A673 (cell line): ENCODE data around the gene SPIRE1. TPM values are rescaled to one million over a fixed set of nuclear protein-coding genes. Genes with fewer than 3 reads are reported as not detected.
"Not testable (repeated sequence)": the region's sequence is repeated elsewhere in the genome, so short reads cannot be mapped to it uniquely, and the experiment has no call there.

Experiments used
- BruUV-seq: library from RNA; stranded (reverse); fragments of 400-500 nt; replicated peaks from 2 replicates; lab custom pipeline; 2021; lab: Mats Ljungman, UMichigan
- CTCF ChIA-PET: fragments of 300-600 bp; sonication (Branson Sonifier 250); formaldehyde crosslinking; loops from one replicate; lab custom pipeline; 2022; ENCODE audit warnings: antibody characterized with exemption; lab: Charles Lee
- POLR2A ChIA-PET: fragments of 300-600 bp; sonication (Branson Sonifier 250); formaldehyde crosslinking; loops from one replicate; lab custom pipeline; 2022; ENCODE audit warnings: antibody characterized with exemption; ENCODE audit not compliant: low non-redundant PET; lab: Charles Lee
- DNase-seq: peaks from one replicate; pipeline ENCODE4 v3.0.0-alpha.2; 2015; ENCODE audit warnings: low spot score
- H3K27ac ChIP-seq: fragments of 200-600 bp; sonication (generic); 2 replicates; pipeline ENCODE4 v1.5.1; 2016; ENCODE audit warnings: mixed run types, low read depth, mild to moderate bottlenecking, mixed read lengths, antibody characterized with exemption, low read length; ENCODE audit not compliant: poor library complexity, severe bottlenecking
- H3K27me3 ChIP-seq: fragments of 200-600 bp; sonication (generic); replicated peaks from 2 replicates; pipeline ENCODE4 v1.6.1; 2017; ENCODE audit warnings: mixed run types, low read depth, mild to moderate bottlenecking, mixed read lengths, antibody characterized with exemption, low read length; ENCODE audit not compliant: insufficient read depth, poor library complexity
- H3K36me3 ChIP-seq: fragments of 200-600 bp; sonication (generic); 2 replicates; pipeline ENCODE4 v1.6.1; 2016; ENCODE audit warnings: mixed run types, mild to moderate bottlenecking, mixed read lengths, antibody characterized with exemption, low read length; ENCODE audit not compliant: insufficient read depth, poor library complexity, severe bottlenecking
- H3K4me1 ChIP-seq: fragments of 200-600 bp; sonication (generic); 2 replicates; pipeline ENCODE4 v1.6.1; 2017; ENCODE audit warnings: mixed run types, mild to moderate bottlenecking, mixed read lengths, antibody characterized with exemption, low read length; ENCODE audit not compliant: insufficient read depth, poor library complexity, severe bottlenecking
- H3K4me3 ChIP-seq: fragments of 200-600 bp; sonication (generic); 2 replicates; pipeline ENCODE4 v1.5.1; 2016; ENCODE audit warnings: low read depth, mixed run types, mild to moderate bottlenecking, mixed read lengths, low read length; ENCODE audit not compliant: poor library complexity, severe bottlenecking
- H3K9me3 ChIP-seq: fragments of 200-600 bp; sonication (generic); 2 replicates; pipeline ENCODE4 v1.6.1; 2016; ENCODE audit warnings: mixed run types, low read depth, mild to moderate bottlenecking, mixed read lengths, antibody characterized with exemption, low read length; ENCODE audit not compliant: poor library complexity, severe bottlenecking
- CTCF ChIP-seq: fragments of 300-800, 200-600 bp; sonication (generic); conservative IDR thresholded peaks from 2 replicates; pipeline ENCODE4 v1.5.1; 2017; ENCODE audit warnings: low read depth, mild to moderate bottlenecking, antibody characterized with exemption, low read length, moderate library complexity, mixed read lengths
- EZH2 ChIP-seq: fragments of 200-600 bp; sonication (generic); IDR thresholded peaks from 2 replicates; pipeline ENCODE4 v1.6.1; 2017; ENCODE audit warnings: borderline replicate concordance, low read depth, mild to moderate bottlenecking, mixed read lengths, antibody characterized with exemption, low read length; ENCODE audit not compliant: poor library complexity, severe bottlenecking
- intact Hi-C: fragments of 100-400 bp; cut with micrococcal nuclease; formaldehyde crosslinking; loops from one replicate; pipeline ENCODE4 v1.10.0; 2022; ENCODE audit not compliant: unreplicated experiment
- total RNA-seq: library from RNA; stranded (reverse); gene quantifications from 2 replicates; pipeline ENCODE4 v1.2.3, GENCODE V29; 2021

Gene SPIRE1
- total RNA-seq, 1 experiment from 2014 or later = 18.1 TPM

- intact Hi-C loops = no loop called here
- DNase-seq = peak; percentile 72
- Histone ChIP-seq H3K4me1 (peaks cover 24% of the 10 kb centered on the region), H3K27me3 (no peaks in the 10 kb centered on the region), H3K36me3 (no peaks in the 10 kb centered on the region), H3K9me3 (no peaks in the 10 kb centered on the region), H3K4me3 (no peak overlapping the region), H3K27ac (no peak overlapping the region)
- TF ChIP-seq EZH2 = no peak
- POLR2A ChIA-PET = interaction anchor here (0.6 kb wide), 1 partner anchor 23 kb away, joined by 3 read pairs; no protein-coding TSS in a partner anchor
- BruUV-seq = no TSS peak
- CTCF ChIA-PET = no interaction called here
These were observed 28.9 kb downstream of the SPIRE1 start for GRCh38 chr18:12628706-12629702.

GRCh38 chr18:12627199-12627598 is 30.7 kb downstream of the SPIRE1 start:
- peaks cover 24% of the 10 kb centered on the region for H3K4me1 ChIP-seq
- intact Hi-C loops, H3K4me3 ChIP-seq, H3K27me3 ChIP-seq, BruUV-seq, POLR2A ChIA-PET, H3K36me3 ChIP-seq, H3K9me3 ChIP-seq, DNase-seq, H3K27ac ChIP-seq, CTCF ChIA-PET: not testable (repeated sequence)

- no TSS peak for BruUV-seq
- Histone ChIP-seq H3K4me3 (no peak overlapping the region), H3K27me3 (no peaks in the 10 kb centered on the region), H3K4me1 (peaks cover 24% of the 10 kb centered on the region), H3K27ac (no peak overlapping the region), H3K9me3 (no peaks in the 10 kb centered on the region), H3K36me3 (no peaks in the 10 kb centered on the region)
- ChIA-PET POLR2A (no interaction called here), CTCF (no interaction called here)
- TF ChIP-seq CTCF = no peak
- TF ChIP-seq EZH2 = no peak
- no peak for DNase-seq
- intact Hi-C loops = no loop called here
These were observed 32.7 kb downstream of the SPIRE1 start for GRCh38 chr18:12625241-12625640.

- no peaks in the 10 kb centered on the region for H3K27me3 ChIP-seq
- no peaks in the 10 kb centered on the region for H3K36me3 ChIP-seq
- TF ChIP-seq EZH2 (no peak), CTCF (no peak)
- POLR2A ChIA-PET = interaction anchor here (0.6 kb wide), 1 partner anchor 283 kb away, joined by 4 read pairs; no protein-coding TSS in a partner anchor
- no TSS peak for BruUV-seq
- intact Hi-C loops = loop anchor here (5.0 kb wide), 1 partner anchor 35 kb away; no protein-coding TSS in a partner anchor
- H3K27ac ChIP-seq = no peak overlapping the region
- DNase-seq = peak; percentile 52
- H3K4me3 ChIP-seq = no peak overlapping the region
- H3K9me3 ChIP-seq = no peaks in the 10 kb centered on the region
- CTCF ChIA-PET = interaction anchor here (0.6 kb wide), 1 partner anchor 350 kb away, joined by 3 read pairs; no protein-coding TSS in a partner anchor
- peaks cover 7% of the 10 kb centered on the region for H3K4me1 ChIP-seq
These were observed 36.1 kb downstream of the SPIRE1 start for GRCh38 chr18:12621742-12622306.
